ENCODE results near the gene FAM222B.
"Not testable (repeated sequence)": the region's sequence is repeated elsewhere in the genome, so short reads cannot be mapped to it uniquely, and the experiment has no call there.

Gene FAM222B

DNA sequence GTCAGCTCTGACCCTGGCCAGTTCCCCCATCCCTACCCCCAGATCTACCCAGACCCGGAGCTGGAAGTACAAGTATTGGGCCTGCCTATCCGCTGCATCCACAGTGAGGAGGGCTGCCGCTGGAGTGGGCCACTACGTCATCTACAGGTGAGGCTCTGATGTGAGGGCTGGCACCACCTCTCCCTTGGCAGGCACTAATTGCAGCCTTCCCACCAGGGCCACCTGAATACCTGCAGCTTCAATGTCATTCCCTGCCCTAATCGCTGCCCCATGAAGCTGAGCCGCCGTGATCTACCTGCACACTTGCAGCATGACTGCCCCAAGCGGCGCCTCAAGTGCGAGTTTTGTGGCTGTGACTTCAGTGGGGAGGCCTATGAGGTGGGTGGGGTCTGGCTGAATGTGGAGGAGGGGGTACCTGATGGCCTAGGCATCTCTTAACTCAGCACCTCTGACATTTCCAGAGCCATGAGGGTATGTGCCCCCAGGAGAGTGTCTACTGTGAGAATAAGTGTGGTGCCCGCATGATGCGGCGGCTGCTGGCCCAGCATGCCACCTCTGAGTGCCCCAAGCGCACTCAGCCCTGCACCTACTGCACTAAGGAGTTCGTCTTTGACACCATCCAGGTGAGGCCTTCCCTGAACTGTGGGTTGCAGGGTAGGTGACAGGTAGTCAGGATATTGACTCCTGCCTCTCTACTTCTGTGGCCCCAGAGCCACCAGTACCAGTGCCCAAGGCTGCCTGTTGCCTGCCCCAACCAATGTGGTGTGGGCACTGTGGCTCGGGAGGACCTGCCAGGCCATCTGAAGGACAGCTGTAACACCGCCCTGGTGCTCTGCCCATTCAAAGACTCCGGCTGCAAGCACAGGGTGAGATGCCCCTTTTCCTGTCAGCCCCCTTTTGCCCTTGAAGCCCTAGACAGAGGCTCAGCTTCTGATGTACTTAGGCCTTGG lies 94.5 kb downstream of the FAM222B start:
- FAIRE-seq (no peak), DNase-seq (ENCODE audit: insufficient read length, low spot score) (no peak)

DNA sequence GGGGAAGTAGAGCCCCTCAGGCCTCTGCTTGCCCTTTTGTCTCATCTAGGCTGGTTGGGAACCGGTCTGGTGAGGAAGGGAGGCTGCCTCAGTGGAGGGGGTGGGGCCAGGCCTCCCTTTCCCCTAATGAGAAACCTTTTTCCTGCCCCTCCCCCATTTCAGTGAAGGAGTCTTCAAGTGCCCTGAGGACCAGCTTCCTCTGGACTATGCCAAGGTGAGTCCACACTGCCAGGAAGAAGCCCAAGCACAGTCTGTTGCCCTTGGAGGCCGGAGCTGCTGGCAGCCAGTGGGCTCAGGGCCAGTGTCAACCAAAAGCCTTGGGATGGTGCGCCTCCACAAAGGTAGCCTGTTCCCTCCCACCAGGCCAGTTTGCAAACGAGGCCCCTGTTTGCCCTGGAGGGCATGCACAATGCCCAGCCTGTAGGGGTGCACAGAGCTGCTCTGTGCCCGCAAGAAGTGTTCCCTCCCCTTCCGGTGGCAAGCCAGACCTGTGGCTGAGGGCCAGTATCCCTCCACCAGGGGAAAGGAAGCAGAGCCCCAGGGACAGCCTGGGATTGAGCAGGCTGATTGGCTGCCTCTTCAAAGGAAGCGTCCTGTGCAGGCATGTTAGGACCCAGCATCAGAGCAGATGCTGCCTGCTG lies 95.4 kb downstream of the FAM222B start:
- FAIRE-seq (no peak), DNase-seq (ENCODE audit: insufficient read length, low spot score) (no peak)

DNA sequence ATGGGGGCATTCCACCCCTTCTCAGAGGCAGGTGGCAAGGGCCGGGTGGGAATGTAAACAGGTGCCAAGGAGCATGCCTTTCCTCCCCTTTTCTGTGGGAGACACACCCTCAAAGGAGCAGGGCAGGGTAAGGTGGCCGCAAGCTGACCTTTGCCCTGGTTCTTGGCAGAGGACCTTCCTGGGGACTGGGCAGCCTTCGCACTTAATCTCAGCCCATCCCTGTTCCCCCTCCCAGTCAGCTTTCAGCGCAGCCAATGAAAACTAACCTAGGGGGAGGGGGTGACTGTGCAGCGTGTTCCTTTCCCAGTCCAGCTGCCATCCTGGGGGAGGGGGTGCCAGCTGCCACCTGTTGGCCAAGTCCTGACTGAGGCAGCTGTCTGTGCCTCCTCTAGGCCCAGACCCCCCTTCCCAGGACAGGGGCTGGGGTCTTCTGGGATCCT lies 96.0 kb downstream of the FAM222B start:
- no peak for FAIRE-seq

GRCh38 chr17:28745786-28746411 lies 96.7 kb downstream of the FAM222B start:
- FAIRE-seq (no peak), DNase-seq (ENCODE audit: insufficient read length, low spot score) (no peak)

More for the DNA sequence above, 96.0 kb downstream of the FAM222B start:
- no peak for DNase-seq (ENCODE audit: insufficient read length, low spot score)

DNA sequence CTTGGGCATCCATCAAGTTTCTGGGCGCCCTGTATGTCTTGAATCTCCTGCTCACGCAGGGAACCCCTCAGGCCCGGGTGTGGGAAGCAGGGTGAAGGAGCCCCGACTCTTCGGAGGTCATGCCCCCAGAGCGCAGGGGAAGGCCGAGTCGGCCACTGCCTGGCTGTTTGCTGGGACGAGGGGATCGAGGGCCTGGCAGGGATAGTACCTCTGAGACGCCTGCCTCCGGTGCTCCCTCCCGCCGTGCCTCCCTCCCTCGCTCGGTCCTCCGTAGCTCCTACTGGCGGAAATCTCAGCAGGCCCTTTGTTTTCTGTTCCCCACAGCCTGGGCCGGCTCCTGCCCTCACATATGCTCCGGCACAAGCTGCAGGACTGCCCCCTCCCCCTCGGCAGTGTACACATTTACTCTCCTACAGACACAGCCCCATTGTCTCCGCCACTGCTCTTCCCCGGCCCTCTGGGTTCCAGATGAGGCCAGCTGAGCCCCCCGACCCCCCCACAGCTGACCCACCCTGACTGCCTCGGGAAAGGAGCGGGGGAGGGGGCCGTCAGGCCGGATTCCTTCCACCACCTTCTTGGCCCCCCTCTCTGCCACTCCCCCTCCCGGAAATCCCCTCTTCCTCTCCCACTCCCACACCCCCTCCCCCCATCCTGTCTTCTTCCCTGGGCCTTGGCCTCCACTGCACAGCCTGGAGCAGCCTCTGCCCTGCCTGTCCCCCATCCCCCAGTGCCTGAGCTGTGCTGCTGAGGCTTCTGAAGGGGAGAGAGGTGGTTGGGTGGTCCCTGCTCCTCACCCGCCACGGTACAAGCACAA lies 97.4 kb downstream of the FAM222B start:
- DNase-seq (ENCODE audit: insufficient read length, low spot score) (no peak), FAIRE-seq (peak; percentile 55)

GRCh38 chr17:28744104-28744971 lies 98.3 kb downstream of the FAM222B start:
- peak; percentile 36 for DNase-seq (ENCODE audit: insufficient read length, low spot score)

GRCh38 chr17:28743243-28744103 lies 99.1 kb downstream of the FAM222B start, which contains the start of gene TRAF4:
Gene TRAF4 (plus strand): TSS chr17:28744011. CDS start chr17:28744113, 102 bp downstream.
- FAIRE-seq (no peak), DNase-seq (ENCODE audit: insufficient read length, low spot score) (peak; percentile 60)

More at GRCh38 chr17:28744104-28744971, 98.3 kb downstream of the FAM222B start:
- FAIRE-seq = no peak

- peak; percentile 44 for DNase-seq (ENCODE audit: insufficient read length, low spot score)
- FAIRE-seq = peak; percentile 76
Observed at GRCh38 chr17:28741358-28742349, 100.9 kb downstream of the FAM222B start.

GRCh38 chr17:28740406-28741357 lies 101.9 kb downstream of the FAM222B start:
- FAIRE-seq (no peak), DNase-seq (ENCODE audit: insufficient read length, low spot score) (no peak)

DNA sequence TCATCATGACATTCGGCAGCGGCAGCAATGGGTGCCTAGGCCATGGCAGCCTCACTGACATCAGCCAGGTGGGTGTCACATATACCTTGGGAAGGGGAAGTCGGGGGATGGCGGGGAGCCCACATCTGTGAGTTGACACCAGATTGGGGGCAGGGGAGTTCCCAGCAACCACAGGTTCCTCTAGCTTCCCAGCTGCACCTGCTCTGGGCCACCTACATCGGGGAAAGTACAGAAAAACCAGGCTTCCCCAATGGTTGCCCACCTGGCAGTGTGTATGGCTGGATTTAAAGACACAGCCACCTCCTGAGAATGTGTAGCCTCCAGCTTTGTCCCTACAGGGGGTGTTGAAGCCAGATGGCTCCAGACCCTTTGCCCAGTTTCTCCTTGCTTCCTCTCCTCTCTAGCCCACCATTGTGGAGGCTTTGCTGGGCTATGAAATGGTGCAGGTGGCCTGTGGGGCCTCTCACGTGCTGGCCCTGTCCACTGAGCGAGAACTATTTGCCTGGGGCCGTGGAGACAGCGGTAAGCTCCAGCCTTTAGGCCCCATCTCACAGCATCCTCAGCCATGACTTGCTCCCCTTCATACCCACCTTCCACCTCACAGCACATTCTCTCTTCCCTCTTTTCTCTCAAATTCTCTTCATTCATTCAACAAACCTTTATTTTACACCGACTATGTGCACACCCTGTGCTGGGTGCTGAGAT lies 103.8 kb downstream of the FAM222B start:
- FAIRE-seq (peak; percentile 63), DNase-seq (ENCODE audit: insufficient read length, low spot score) (no peak)

- peak; percentile 95 for FAIRE-seq
- DNase-seq (ENCODE audit: insufficient read length, low spot score) = peak; percentile 75
Observed at GRCh38 chr17:28737770-28738679, 104.6 kb downstream of the FAM222B start.

GRCh38 chr17:28737316-28737715 lies 105.3 kb downstream of the FAM222B start:
- no peak for FAIRE-seq
- DNase-seq (ENCODE audit: insufficient read length, low spot score) = no peak

DNA sequence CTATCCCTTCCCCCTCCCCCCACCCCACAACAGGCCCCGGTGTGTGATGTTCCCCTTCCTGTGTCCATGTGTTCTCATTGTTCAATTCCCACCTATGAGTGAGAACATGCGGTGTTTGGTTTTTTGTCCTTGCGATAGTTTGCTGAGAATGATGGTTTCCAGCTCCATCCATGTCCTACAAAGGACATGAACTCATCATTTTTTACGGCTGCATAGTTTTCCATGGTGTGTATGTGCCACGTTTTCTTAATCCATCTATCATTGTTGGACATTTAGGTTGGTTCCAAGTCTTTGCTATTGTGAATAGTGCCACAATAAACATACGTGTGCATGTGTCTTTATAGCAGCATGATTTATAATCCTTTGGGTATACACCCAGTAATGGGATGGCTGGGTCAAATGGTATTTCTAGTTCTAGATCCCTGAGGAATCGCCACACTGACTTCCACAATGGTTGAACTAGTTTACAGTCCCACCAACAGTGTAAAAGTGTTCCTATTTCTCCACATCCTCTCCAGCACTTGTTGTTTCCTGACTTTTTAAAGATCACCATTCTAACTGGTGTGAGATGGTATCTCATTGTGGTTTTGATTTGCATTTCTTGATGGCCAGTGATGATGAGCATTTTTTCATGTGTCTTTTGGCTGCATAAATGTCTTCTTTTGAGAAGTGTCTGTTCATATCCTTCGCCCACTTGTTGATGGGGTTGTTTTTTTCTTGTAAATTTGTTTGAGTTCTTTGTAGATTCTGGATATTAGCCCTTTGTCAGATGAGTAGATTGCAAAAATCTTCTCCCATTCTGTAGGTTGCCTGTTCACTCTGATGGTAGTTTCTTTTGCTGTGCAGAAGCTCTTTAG lies 106.4 kb downstream of the FAM222B start:
- DNase-seq (ENCODE audit: insufficient read length, low spot score); FAIRE-seq: not testable (repeated sequence)

All from GM19239 (cell line).